NCI-H187 (cell line): ENCODE measurements around the gene MTA2.
"Not testable (repeated sequence)": the region's sequence is repeated elsewhere in the genome, so short reads cannot be mapped to it uniquely, and the experiment has no call there.

Source experiments
- DNase-seq, 2 experiments: peaks; one replicate each; lab custom pipeline; 2025; lab: John Stamatoyannopoulos, UW

Gene MTA2

GRCh38 chr11:62566247-62566646, 35.4 kb downstream of the MTA2 start:
- DNase-seq: no peak

- DNase-seq: no peak
These were observed 36.4 kb downstream of the MTA2 start for GRCh38 chr11:62565100-62565802.

- DNase-seq: not testable (repeated sequence)
These were observed 39.9 kb downstream of the MTA2 start for GRCh38 chr11:62561677-62562230.

GRCh38 chr11:62560566-62561103, 41.0 kb downstream of the MTA2 start:
- no peak for DNase-seq

GRCh38 chr11:62559626-62560025, 42.0 kb downstream of the MTA2 start:
- DNase-seq: not testable (repeated sequence)

- no peak for DNase-seq
These were observed 42.5 kb downstream of the MTA2 start for GRCh38 chr11:62559204-62559603.

- no peak for DNase-seq
These were observed 43.0 kb downstream of the MTA2 start for GRCh38 chr11:62558669-62559068.

- DNase-seq: no peak
These were observed 44.6 kb downstream of the MTA2 start for GRCh38 chr11:62556875-62557631.

- DNase-seq: no peak
These were observed 45.4 kb downstream of the MTA2 start for GRCh38 chr11:62556108-62556874.

GRCh38 chr11:62555464-62556107, 46.1 kb downstream of the MTA2 start:
- no peak for DNase-seq

GRCh38 chr11:62554387-62555167, 47.1 kb downstream of the MTA2 start:
- DNase-seq: no peak

- DNase-seq: no peak
These were observed 47.8 kb downstream of the MTA2 start for GRCh38 chr11:62553839-62554361.

- no peak for DNase-seq
These were observed 48.4 kb downstream of the MTA2 start for GRCh38 chr11:62553080-62553838.

- no peak for DNase-seq
These were observed 49.1 kb downstream of the MTA2 start for GRCh38 chr11:62552485-62553079.

- not testable (repeated sequence) for DNase-seq
These were observed 51.2 kb downstream of the MTA2 start for GRCh38 chr11:62550478-62550877.

- DNase-seq: no peak
These were observed 52.9 kb downstream of the MTA2 start for GRCh38 chr11:62548545-62549335.

GRCh38 chr11:62547691-62548281, 53.9 kb downstream of the MTA2 start:
- no peak for DNase-seq
